GM19193 (cell line): ENCODE results near the gene CDR2L.

Experiments used
- POLR2A ChIP-seq: IDR thresholded peaks from 4 replicates; pipeline ENCODE4 v1.6.1; 2011; ENCODE audit not compliant: insufficient read depth, insufficient read length; ENCODE audit errors: extremely low read depth

Gene CDR2L

GRCh38 chr17:74992223-74992622 lies 4.8 kb downstream of the CDR2L start:
- no peak for TF ChIP-seq POLR2A

DNA sequence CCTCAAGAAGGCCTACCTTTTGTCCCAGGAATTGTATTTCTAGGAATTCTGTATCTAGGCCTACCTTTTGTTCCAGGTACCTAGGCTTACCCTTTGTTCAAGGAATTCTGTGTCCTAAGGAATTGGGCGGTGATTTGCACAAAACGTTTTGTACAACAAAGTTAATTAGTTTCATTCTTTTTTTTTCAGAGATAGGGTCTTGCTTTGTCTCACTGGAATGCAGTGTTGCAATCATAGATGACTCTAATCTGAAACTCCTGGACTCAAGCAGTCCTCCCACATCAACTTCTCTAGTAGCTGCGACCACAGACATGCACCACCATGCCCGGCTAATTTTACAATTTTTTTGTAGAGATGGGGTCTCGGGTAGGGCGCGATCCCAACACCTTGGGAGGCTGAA lies 7.0 kb downstream of the CDR2L start:
- no peak for TF ChIP-seq POLR2A

- TF ChIP-seq POLR2A = no peak
Observed at GRCh38 chr17:74995847-74996246, 8.4 kb downstream of the CDR2L start.

DNA sequence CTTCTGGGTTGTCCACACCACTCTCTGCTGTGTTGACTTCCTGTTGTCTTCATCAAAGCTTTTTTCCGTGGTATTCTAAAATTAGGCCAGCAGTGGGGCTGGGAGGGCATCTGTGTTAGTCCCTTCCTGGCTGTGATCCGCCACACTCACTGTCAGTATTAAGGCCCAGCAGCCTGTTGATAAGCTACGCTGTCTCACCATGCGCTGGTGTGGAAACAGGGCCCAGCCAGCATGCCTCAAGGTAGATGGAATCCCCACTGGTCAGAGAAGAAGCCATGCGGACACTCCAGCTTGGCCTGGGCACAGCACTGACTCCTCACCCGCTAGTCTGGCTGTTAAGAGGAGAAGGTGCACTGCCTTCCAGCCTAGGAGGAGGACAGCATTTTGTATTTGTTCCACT lies 11.4 kb downstream of the CDR2L start:
- no peak for TF ChIP-seq POLR2A

DNA sequence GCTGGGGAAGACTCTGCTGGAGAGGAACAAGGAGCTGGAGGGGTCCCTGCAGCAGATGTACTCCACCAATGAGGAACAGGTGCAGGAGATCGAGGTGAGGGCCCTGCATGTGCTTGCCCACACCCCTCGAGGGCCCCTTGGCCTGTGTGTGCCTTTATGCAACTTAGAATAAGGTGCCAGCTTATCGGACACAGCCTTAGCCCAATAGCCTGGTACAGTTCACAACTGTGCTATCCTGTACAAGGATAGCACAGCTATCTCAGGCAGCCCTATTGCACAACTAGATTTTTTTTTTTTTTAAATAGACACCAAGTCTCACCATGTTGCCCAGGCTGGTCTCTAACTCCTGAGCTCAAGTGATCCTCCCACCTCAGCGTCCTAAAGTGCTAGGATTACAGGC lies 12.1 kb downstream of the CDR2L start:
- no peak for TF ChIP-seq POLR2A

- no peak for TF ChIP-seq POLR2A
Observed at GRCh38 chr17:75001915-75002843, 14.7 kb downstream of the CDR2L start.

- TF ChIP-seq POLR2A = no peak
Observed at GRCh38 chr17:75003070-75003956, 15.9 kb downstream of the CDR2L start.

GRCh38 chr17:75003957-75004355 lies 16.5 kb downstream of the CDR2L start:
- no peak for TF ChIP-seq POLR2A

DNA sequence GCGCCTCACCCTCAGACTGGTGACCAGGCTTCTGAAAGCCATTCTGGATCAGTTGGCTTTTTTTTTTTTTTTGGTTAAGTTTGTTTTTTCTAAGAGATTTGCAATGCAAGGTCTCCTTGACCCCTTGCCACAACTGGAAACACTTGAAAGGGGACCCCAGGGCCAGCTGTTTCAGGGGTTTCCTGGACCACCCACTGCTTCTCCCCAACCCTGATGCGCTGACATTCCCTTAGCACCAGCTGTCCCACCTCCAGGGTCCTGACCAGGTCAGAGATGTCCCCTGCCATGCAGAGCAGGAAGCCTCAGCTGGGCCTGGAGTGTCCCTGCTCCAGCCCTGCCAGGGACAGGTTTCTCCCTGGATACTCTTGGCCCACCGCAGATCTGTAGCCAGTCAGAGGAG lies 16.9 kb downstream of the CDR2L start:
- TF ChIP-seq POLR2A = no peak

DNA sequence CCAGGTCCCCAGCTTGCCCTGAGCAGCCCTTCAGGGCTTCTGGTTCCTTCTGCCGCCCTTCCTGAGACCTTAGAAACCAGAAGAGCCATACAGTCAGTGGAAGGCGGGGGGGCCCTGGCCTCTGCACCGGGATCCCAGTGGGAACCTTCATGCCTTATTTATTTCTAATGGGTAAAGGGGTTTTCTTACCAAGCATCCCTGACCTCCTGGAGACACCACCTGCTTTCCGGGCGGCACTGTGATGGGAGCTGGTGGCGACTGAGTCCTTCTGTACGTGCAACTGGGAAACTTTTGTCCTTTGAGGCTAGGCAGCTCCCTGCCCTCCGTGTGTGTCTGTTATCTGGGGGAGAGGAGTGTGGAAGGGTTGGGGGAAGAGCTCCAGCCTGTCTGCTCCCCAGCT lies 17.9 kb downstream of the CDR2L start:
- TF ChIP-seq POLR2A = no peak

- TF ChIP-seq POLR2A = no peak
Observed at GRCh38 chr17:75006653-75007052, 19.2 kb downstream of the CDR2L start.

DNA sequence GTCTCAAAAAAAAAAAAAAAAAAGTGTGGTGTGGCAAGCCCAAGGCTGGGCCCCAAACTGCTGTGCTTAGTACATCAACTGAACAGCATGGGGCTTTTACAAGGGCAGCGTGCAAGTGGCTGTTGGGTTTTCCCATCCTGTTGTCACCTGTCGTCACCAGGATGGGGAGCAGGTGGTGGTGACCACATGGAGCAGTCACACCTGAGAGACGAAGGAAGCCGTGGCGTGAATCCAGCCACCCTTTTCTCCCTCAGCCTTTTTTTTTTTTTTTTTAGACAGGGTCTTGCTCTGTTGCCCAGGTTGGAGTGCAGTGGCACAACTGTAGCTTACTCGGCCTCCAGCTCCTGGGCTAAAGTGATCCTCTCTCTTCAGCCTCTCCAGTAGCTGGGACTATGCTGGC lies 20.9 kb downstream of the CDR2L start:
- no peak for TF ChIP-seq POLR2A

GRCh38 chr17:75009139-75009724 lies 21.8 kb downstream of the CDR2L start:
- no peak for TF ChIP-seq POLR2A

GRCh38 chr17:75010683-75011400 lies 23.4 kb downstream of the CDR2L start:
- TF ChIP-seq POLR2A = no peak
